ENCODE data around the gene DNAAF5. TPM values are rescaled to one million over a fixed set of nuclear protein-coding genes. Genes with fewer than 3 reads are reported as not detected.
"Not testable (repeated sequence)": the region's sequence is repeated elsewhere in the genome, so short reads cannot be mapped to it uniquely, and the experiment has no call there.

The DNAAF5 gene
- polyA plus RNA-seq, 1 donor = 29.8 TPM

DNA sequence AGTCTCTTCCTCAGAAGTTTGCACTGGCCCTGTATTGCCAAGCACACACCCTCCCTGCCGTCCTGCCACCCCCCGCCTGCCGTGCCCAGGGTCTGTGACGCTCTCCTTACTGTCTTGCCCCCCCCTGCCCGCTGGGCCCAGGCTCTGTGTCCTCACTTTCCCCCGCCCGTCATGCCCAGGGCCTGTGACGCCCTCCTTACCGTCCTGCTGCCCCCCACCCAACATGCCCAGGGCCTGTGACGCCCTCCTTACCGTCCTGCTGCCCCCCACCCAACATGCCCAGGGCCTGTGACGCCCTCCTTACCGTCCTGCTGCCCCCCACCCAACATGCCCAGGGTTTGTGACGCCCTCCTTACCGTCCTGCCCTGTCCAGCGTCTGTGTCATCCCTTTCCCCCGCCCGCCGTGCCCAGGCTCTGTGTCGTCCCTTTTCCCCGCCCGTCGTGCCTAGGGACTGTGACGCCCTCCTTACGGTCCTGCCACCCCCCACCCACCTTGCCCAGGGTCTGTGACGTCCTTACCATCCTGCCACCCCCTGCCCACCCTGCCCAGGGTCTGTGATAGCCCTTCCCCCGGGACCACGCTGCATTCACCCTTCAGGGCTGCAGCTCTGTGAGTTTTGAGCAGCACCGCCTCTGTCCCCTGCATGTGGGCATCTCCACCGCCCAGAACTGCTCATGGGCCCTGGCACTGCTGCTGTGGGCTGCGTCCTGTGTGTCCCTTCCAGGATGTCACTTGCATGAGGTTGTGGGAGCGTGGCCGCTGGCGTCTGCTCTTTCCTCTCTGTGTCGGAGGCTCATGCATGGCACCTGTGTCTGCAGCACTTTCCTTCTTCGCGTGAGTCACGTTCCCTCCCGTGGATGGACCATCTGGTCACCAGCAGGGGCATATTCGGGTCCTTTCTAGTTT lies 19.9 kb downstream of the DNAAF5 start:
- no peak for DNase-seq (ENCODE audit: low read depth)

DNA sequence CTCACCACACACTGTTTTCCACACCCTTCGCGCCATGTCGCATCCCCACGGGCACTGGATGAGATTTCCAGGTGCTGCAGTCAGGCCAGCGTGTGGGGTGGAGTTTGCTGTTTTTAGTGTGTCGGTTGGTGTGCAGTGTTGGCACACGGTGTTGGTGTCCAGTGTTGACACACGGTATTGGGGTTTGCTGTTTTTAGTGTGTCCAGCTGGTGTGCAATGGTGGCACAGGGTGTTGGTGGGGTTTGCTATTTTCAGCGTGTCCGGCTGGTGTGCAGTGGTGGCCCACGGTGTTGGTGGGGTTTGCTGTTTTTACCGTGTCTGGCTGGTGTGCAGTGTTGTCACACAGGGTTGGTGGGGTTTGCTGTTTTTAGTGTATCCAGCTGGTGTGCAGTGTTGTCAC lies 20.7 kb downstream of the DNAAF5 start:
- no peak for DNase-seq (ENCODE audit: low read depth)

DNA sequence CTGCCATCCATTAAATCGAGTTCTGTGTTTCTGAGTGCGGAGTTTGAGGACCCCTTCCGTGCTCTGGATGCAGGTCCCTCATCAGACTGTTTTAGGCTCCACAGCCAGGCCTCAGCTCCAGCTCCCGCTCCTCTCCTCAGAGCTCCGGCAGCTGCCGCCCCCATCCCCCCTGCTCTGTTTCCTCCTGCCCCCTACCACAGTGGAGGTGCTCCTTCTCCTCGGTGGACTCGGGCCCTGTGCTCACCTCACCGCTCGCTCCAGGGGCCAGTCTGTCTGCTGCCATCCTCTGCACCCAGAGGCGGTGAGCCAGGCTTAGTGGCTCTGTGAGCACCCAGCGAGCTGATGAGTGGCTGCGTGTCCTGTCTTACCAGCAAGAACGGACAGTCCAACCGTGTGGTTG lies 21.9 kb downstream of the DNAAF5 start:
- no peak for DNase-seq (ENCODE audit: low read depth)

DNA sequence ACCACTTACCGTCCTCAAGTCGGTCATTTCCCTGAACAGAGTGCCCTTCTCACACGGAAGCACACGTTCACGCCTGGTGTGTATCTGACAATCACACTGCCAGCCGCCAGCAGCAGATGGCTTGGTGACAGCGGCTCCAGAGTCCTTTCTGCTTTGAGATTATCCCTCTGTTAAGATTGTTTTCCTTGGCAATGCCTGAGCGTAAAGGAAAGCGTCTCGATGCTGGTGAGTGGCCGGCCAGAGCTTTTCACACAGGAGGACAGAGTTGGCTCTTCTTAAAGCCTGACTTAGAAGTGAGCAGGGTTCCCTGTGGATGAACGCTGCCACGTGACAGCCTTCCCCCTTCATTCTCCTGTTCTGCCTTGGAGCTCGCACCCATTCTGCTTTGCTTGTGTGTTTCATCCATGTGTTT lies 22.6 kb downstream of the DNAAF5 start:
- DNase-seq (ENCODE audit: low read depth) = peak; percentile 40

DNA sequence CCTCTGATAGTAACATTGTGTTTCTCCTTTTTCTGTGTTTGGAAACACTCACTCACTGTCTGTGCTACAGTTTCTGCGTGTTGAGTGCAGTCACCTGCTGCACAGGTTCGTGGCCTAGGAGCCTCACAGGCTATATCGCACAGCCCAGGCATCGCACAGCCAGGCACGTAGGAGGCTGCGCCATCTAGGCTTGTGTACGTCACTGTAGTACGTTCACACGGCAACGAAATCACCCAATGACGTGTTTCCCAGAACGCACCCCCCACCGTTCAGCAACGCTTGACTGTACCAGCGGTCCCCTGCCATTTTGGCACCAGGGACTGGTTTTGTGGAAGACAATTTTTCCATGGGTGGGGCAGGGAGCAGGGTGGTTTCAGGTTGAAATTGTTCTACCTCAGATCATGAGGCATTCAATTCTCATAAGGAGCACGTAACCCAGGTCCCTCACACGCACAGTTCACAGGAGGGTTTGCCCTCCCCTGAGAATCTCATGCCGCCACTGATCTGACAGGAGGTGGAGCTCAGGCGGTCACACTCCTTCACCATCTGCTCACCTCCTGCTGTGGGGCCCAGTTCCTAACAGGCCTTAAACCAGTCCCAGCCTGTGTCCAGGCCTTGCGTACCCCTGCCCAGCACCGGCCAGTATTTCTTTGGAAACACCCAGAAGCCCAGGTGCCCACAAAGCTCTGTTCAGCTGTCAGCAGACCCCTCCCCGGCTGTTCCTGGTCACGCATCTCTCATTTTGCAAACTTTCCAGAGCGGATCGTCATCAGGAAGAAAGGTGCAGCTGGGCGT lies 23.8 kb downstream of the DNAAF5 start:
- no peak for DNase-seq (ENCODE audit: low read depth)

DNA sequence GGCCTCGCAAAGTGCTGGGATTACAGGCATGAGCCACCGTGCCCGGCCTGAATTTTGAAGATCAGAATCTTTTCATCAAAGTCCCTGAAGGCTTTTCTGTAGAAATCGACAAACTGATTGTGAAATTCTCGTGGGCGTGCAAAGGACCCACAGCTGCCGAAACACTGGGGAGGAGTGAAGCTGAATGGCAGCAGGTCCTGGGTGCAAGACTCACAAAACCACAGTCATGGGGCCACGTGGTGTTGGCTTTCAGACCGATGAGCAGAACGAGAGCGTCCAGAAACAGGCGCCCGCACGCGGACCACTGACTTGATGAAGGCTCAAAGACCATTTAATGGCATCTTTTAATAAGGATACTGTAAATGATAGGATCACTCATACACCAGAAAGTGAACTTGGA lies 25.3 kb downstream of the DNAAF5 start:
- DNase-seq (ENCODE audit: low read depth) = no peak

DNA sequence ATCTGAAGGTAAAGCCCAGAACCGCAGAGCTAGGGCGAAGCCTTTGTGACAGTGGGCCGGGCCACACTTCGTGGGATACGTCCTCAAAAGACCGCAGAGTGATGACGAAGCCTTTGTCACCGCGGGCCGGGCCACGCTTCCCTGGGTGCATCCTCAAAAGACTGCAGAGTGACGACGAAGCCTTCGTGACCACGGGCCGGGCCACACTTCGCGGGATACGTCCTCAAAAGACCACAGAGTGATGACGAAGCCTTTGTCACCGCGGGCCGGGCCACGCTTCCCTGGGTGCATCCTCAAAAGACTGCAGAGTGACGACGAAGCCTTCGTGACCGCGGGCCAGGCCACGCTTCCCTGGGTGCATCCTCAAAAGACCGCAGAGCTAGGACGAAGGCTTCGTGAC lies 25.8 kb downstream of the DNAAF5 start:
- not testable (repeated sequence) for DNase-seq (ENCODE audit: low read depth)

DNA sequence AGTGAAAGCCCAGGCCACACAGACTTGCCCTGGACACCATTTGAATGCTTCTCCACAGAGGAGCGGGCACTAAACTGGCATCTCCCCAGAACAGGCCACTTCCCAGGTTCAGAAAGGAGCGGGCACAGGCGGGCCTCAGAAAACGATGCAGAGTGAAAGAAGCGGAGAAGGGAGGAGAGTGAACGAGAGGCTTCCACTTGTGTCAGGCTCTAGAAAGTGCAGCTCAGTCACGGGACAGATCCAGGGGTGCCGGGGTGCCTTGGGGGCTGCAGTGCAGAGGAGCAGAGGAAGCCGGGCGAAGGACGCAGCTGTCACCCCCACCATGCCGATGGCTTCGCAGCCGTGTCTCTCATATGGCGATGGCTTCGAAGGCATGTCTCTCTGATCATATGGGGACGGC lies 26.7 kb downstream of the DNAAF5 start:
- no peak for DNase-seq (ENCODE audit: low read depth)

DNA sequence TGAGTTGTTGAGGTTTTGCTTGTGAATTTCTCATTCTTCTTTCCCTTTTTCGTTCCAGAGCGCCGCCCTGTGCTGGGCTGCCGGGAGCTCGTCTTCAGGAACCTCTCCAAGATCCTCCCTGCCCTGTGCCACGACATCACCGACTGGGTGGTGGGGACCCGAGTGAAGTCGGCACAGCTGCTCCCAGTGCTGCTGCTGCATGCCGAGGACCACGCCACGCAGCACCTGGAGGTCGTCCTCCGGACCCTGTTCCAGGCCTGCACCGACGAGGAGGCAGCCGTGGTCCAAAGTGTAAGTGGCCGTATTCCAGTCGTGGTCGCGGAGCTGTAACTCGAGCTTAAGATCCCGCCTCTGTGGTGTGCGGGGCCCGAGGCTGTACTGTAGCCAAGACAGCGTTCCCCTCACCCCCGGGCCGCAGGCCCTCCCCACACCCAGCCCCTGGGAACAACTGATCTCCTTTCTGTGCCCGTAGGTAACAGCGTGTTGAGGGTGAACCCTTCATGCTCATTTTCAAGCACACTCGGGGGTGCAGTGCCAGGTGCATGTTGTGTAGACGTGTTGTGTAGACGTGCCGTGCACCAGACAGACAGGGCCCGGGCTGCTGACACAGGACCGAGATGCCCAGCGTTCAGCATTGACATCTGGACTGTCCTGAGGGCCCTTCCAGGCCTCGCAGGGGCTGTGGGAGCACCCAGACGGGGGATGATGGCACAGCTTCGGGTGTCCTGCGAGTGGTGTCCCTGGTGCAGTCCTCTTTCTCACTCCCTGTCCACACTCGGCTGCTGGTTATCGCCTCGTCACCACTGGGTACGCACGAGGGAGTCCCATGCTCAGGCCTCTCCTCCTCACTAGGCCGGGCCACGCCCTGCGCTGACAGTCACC lies 28.3 kb downstream of the DNAAF5 start:
- DNase-seq (ENCODE audit: low read depth) = no peak

DNA sequence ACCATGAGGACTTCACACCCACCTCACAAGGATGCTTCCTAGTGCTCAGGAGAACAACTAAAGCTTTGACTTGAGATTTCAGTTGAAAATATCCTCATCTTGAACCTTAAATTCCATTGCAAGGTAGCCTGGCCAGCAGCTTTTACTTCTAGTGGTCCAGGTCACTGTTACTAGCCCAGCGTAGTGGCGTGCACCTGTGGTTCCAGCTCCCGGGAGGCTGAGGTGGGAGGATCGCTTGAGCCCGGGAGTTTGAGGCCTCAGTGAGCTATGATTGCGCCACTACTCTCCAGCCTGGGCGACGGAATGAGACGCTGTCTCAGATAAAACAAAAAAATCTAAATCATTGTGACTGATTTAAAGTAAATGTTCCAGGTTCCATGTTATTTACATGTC lies 28.9 kb downstream of the DNAAF5 start:
- no peak for DNase-seq (ENCODE audit: low read depth)

DNA sequence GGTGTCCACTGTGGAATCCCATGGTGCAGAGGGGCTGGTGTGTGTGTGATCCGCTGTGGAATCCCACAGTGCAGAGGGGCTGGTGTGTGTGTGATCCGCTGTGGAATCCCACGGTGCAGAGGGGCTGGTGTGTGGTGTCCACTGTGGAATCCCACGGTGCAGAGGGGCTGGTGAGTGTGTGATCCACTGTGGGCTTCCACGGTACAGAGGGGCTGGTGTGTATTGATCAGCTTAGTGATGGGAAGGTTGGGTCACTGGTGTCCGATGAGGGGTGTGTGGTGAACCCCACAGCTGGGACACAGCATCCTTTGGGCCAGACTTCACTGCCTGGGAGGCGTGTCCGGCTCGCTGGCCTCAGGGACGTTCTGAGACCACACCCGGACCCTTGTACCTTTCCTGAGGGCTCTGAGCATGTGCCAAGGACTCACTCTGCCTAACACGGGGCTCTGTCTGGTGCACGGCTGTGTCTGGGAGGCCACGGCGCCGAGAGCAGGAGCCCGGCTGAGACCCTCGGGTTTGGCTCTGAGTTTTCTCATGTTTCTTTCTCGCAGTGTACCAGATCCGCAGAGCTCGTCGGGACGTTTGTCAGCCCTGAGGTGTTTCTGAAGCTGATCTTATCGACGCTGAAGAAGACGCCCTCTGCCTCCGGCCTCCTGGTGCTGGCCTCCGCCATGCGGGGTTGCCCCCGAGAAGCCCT lies 29.9 kb downstream of the DNAAF5 start:
- no peak for DNase-seq (ENCODE audit: low read depth)

DNA sequence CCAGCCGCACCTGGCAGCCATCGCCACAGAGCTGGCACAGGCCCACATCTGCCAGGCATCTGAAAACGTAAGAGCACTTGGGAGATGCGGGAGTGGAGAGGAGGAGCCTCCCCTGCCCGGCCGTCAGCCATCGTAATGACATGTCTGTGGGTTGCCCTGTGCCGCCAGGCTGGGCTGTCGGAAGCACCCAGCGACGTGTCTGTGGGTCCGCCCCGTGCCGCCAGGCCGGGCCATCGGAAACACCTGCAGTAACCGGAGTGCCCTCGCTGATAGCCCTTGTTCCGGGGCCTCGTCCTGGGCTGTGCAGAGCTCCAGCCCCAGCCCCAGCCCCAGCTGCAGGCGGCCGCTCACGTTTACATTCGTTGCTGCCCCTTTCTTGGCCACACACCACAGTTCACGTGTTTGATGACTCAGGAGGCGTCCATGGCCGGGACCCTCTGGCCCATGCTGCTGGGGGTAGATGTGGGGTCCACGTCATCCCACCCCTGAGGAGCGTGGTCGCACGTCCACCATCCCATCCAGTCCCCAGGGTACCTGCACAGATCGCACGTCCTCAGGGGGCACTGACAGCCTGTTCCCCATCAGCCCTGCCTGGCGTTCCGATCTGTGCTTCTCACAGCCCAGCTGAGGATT lies 30.5 kb downstream of the DNAAF5 start:
- no peak for DNase-seq (ENCODE audit: low read depth)

DNA sequence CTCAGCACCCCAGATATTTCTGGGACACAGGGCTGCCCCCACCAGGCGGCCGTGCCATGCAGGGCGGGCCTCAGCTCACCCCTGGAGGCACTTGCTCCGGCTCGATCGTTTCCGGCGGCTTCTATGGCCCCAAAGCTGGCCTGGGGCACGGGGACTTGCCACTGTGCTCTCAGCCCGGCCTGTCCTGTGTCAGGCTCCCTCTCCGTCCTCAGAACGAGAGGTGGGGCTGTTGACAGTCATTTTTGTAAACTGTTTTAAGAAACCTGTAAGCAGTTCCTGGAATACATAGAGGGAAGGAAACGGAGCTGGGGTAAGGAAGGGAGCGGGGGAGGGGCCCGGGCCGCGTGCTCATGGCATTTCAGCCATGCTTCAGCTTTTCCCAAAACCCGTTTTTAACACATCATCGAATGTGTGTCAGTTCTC lies 31.3 kb downstream of the DNAAF5 start:
- no peak for DNase-seq (ENCODE audit: low read depth)

DNA sequence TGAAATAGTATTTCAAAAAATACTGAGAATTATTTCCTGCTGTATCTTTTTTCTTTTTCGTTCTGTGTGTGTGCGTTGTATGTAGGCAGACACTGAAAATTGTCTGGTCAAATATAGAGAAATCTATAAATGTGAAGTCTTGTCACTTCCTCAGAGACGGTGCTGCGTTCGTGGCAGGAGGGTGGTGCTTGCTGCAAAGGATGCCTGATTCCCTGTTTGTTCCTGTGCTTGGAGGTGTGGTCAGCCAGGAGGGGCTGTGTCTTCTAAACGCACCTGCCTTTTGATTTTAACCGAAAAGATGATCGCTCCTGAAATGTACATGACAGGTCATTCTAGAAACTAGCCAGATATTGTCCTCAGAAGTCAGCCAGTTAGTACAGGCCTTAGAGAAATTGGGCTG lies 33.1 kb downstream of the DNAAF5 start:
- DNase-seq (ENCODE audit: low read depth) = no peak

DNA sequence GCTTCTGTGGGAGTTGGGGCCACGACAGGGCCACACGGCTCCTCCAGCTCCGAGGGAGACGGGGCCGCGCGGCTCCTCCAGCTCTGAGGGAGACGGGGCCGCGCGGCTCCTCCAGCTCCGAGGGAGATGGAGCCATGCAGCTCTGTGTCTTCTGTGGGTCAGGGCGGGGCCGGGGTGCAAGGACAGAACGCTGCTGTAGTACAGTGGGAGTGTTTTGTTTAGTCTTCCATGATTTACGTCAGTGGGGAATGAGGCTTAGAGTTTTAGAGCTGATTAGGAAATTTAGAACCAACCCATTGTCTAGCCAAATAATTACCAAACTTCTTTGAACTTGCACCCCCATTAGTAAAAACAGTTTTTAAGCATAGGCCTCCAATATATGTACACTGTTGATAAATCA lies 33.5 kb downstream of the DNAAF5 start:
- no peak for DNase-seq (ENCODE audit: low read depth)

DNA sequence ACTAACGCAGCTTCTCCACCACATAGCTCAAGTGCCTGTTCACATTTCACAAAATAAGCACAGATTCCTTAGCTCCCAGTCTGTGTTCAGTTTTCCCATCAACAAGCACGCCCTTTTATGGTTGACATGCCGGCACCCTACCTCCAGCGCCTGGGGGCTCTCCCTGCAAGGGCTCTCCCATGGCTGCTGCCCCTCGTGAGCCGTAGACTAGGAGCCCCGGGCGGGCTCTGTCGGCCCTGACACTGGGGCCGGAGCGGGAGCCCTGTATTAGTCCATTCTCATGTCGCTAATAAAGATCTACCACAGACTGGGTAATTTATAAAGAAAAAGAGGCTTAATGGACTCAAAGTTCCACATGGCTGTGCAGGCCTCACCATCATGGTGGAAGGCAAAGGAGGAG lies 34.6 kb downstream of the DNAAF5 start:
- no peak for DNase-seq (ENCODE audit: low read depth)

DNA sequence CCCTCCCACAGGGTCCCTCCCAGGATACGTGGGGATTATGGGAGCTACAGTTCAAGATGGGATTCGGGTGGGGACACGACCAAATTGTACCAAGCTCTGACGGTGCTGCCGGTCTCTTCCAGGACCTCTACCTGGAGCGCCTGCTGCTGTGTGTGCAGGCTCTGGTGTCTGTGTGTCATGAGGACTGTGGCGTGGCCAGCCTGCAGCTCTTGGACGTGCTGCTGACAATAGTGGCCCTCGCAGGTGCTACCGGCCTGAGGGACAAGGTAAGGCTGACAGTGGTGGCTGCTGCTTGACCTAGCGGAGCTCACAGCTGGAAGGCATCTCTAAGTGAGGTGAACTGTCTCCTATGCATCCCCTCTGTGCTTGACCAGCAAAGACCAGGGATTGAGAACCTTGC lies 35.1 kb downstream of the DNAAF5 start:
- DNase-seq (ENCODE audit: low read depth) = no peak

DNA sequence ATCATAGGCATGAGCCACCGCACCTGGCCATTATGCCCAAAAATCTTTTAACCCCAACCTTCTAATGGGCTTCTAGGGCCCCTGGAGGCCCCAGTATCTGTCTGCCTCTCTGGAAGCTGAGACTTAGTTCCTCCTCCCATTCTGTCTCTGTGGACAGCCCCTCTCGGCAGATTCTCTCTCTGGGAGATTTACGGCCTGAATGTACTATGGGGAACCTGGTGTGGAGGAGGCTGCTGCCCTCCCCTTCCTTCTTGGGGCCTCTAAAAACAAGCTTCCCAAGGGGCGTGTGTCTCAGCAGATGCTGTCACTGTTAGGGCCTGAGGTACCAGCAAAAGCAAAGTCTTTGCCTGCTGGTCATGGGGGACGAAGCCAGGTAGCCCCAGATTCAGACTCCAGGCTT lies 36.4 kb downstream of the DNAAF5 start:
- DNase-seq (ENCODE audit: low read depth) = no peak

DNA sequence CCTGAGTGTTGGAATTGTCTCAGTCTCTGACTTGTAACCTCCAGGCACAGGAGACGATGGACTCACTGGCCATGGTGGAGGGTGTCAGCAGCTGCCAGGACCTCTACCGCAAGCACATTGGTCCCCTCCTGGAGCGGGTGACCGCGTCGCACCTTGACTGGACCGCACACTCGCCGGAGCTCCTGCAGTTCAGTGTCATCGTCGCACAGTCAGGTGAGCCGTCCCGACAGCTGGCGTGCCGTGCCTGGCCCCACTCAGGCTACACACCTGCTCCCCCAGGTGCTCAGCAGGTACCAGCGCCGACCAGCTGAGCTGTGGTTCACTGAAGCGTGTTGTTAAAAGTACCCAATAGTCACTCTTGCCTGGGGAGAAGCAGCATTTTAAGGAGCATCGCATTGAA lies 37.3 kb downstream of the DNAAF5 start:
- no peak for DNase-seq (ENCODE audit: low read depth)

DNA sequence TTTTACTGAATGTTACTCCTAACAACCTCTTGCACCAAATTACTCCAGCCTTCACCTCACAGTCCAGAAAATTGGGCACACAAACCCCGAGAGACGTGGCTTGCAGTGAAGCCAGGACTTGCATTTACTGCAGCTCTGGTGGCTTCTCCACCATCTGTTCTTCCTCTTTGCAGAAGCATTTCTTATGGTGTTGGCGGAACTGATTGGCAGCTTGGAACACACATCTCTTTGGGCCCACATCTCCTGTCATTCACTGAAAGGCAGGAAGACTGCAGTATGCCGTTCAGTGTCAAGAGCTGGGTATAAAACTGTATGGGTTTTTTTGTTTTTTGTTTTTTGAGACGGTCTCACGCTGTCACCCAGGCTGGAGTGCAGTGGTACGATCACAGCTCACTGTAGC lies 38.9 kb downstream of the DNAAF5 start:
- DNase-seq (ENCODE audit: low read depth) = no peak

DNA sequence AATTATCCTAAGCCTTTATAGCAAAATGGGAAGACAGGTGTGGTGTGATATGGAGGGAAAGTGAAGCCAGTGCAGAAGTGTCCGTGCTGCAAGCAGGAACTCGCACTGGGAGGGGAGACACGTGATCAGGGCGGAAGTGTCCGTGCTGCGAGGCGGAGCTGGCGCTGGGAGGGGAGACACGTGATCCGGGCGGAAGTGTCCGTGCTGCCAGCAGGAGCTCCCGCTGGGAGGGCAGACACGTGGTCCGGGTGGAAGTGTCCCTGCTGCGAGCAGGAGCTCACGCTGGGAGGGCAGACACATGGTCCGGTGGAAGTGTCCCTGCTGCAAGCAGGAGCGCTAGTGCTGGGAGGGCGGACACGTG lies 41.1 kb downstream of the DNAAF5 start:
- no peak for DNase-seq (ENCODE audit: low read depth)
